Lower leg skin (tissue), 3 donors: ENCODE data around the gene DNAJC4.
A peak's percentile ranks its signal among the peaks of the same experiment; 100 is the strongest.

Experiments used
- CTCF ChIP-seq, 3 donors: fragments of 450-650 bp; IDR thresholded peaks; one replicate each; pipeline ENCODE4 v1.5.1; 2016; ENCODE audit warnings: antibody characterized with exemption in 3 of 3, mild to moderate bottlenecking in 3 of 3, moderate library complexity in 2 of 3
- POLR2A ChIP-seq, 2 donors: fragments of 450-650 bp; IDR thresholded peaks; one replicate each; pipeline ENCODE4 v1.6.1; 2016 to 2017; ENCODE audit warnings: antibody characterized with exemption in 2 of 2, mild to moderate bottlenecking in 1 of 2, moderate library complexity in 1 of 2

GRCh38 chr11:64225608-64226506 lies 4.5 kb upstream of the DNAJC4 start, which contains the start of the genes NUDT22 and TRPT1:
- peak in 1 of 2 donors; percentile 57 for TF ChIP-seq POLR2A (IDR thresholded peaks at IDR 0.05)
- TF ChIP-seq CTCF (IDR thresholded peaks at IDR 0.05) = no peak
